ENCODE data around the gene TRIM44.
"Not testable (repeated sequence)": the region's sequence is repeated elsewhere in the genome, so short reads cannot be mapped to it uniquely, and the experiment has no call there.

The TRIM44 gene

GRCh38 chr11:35855671-35856070, 193.1 kb downstream of the TRIM44 start:
- DNase-seq (ENCODE audit: low read depth), result no peak

GRCh38 chr11:35856259-35856658, 193.7 kb downstream of the TRIM44 start:
- no peak for DNase-seq (ENCODE audit: low read depth)

GRCh38 chr11:35856756-35857155, 194.2 kb downstream of the TRIM44 start:
- DNase-seq (ENCODE audit: low read depth), result no peak

- DNase-seq (ENCODE audit: low read depth), result no peak
These were observed 195.3 kb downstream of the TRIM44 start for GRCh38 chr11:35857922-35858321.

GRCh38 chr11:35859301-35859700, 196.7 kb downstream of the TRIM44 start:
- DNase-seq (ENCODE audit: low read depth), result no peak

- DNase-seq (ENCODE audit: low read depth), result not testable (repeated sequence)
These were observed 197.6 kb downstream of the TRIM44 start for GRCh38 chr11:35860194-35860593.

- DNase-seq (ENCODE audit: low read depth), result no peak
These were observed 198.6 kb downstream of the TRIM44 start for GRCh38 chr11:35861191-35861590.

GRCh38 chr11:35862666-35863065, 200.1 kb downstream of the TRIM44 start:
- DNase-seq (ENCODE audit: low read depth), result no peak

- DNase-seq (ENCODE audit: low read depth), result no peak
These were observed 201.6 kb downstream of the TRIM44 start for GRCh38 chr11:35864131-35864530.

GRCh38 chr11:35866601-35867000, 204.0 kb downstream of the TRIM44 start:
- DNase-seq (ENCODE audit: low read depth), result no peak
